HCT116 (cell line): ENCODE data around the gene SLC7A5.

Experiments used
- EZH2 ChIP-seq: fragments of 200-600 bp; sonication (generic); IDR thresholded peaks from 2 replicates; pipeline ENCODE4 v1.6.1; 2017; ENCODE audit warnings: antibody characterized with exemption, mixed run types
- ZNF274 ChIP-seq: fragments of 200-500 bp; sonication (Bioruptor generic); IDR thresholded peaks from 2 replicates; pipeline ENCODE4 v1.6.1; 2014; ENCODE audit warnings: mild to moderate bottlenecking, low read depth, low read length, inconsistent platforms

DNA sequence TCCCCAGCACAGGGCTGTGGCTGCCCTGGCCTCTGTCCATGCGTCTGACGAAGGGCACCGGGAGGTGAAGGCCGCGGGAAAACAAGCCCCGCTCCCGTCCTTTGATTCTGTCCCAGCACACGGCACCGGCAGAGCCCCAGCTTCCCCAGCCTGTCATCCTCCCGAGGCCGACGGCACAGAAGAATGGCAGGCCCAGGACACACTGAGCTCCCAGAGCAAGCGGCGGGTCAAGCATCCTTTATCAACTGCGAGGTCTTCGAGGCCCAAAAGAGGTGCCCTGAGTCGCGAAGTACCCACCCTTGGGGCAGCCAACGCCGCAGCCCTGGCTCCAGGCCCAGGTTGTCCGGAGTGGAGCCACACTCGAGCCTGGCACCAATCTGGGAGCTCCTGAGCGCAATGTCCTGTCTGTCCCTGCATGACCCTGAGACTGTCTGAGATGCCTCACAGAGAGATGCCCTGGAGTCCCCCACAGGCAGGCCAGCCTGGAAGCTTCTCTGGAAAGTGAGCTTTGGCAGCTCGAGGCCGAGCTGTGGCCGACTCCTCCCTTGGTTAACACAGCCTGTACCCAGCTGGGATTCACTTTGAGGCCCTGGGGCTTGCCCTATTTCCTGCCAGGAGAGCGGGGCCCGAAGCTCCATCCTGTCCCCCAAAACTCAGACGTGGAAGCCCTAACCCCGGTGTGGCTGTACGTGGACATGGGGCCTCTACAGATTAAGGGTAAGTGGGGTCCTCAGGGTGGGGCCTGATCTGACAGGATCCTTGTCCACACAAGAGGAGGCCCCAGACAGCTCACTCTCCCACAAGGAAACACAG, 23.3 kb downstream of the SLC7A5 start:
- TF ChIP-seq EZH2 (no peak), ZNF274 (no peak)
